PC-9 (cell line): ENCODE data around the gene MPC1L. TPM values are rescaled to one million over a fixed set of nuclear protein-coding genes. Genes with fewer than 3 reads are reported as not detected.
A peak's percentile ranks its signal among the peaks of the same experiment; 100 is the strongest.

Experiments used
- BruUV-seq: library from RNA; stranded (reverse); fragments of 400-500 nt; replicated peaks from 2 replicates; lab custom pipeline; 2021; lab: Mats Ljungman, UMichigan
- CTCF ChIA-PET: fragments of 300-600 bp; sonication (Branson Sonifier 250); formaldehyde crosslinking; loops from one replicate; lab custom pipeline; 2022; ENCODE audit warnings: antibody characterized with exemption; lab: Charles Lee
- POLR2A ChIA-PET: fragments of 300-600 bp; sonication (Branson Sonifier 250); formaldehyde crosslinking; loops from one replicate; lab custom pipeline; 2022; ENCODE audit warnings: antibody characterized with exemption; ENCODE audit not compliant: unreplicated experiment; lab: Charles Lee
- DNase-seq, 2 experiments: peaks; one replicate each; pipeline versions ENCODE4 v3.0.0 to v3.0.0-alpha.2; 2015 to 2022; ENCODE audit warnings: mixed read lengths in 1 of 2
- H2AFZ ChIP-seq: fragments of 200-600 bp; sonication (generic); 2 replicates; pipeline ENCODE4 v1.8.1; 2017; ENCODE audit warnings: antibody characterized with exemption
- H3F3A ChIP-seq: fragments of 200-600 bp; sonication (generic); 2 replicates; pipeline ENCODE4 v1.8.1; 2017; ENCODE audit warnings: antibody characterized with exemption, mild to moderate bottlenecking, low read depth; ENCODE audit not compliant: insufficient read depth
- H3K27ac ChIP-seq: fragments of 200-600 bp; sonication (generic); 2 replicates; pipeline ENCODE4 v1.6.1; 2016; ENCODE audit warnings: mixed run types
- H3K27me3 ChIP-seq: fragments of 200-600 bp; sonication (generic); 2 replicates; pipeline ENCODE4 v1.6.1; 2016; ENCODE audit warnings: low read depth, mixed run types; ENCODE audit not compliant: insufficient read depth
- H3K36me3 ChIP-seq: fragments of 200-600 bp; sonication (generic); 2 replicates; pipeline ENCODE4 v1.6.1; 2016; ENCODE audit warnings: low read depth, mixed run types
- H3K4me1 ChIP-seq: fragments of 200-600 bp; sonication (generic); replicated peaks from 2 replicates; pipeline ENCODE4 v1.6.1; 2016; ENCODE audit warnings: mixed run types; ENCODE audit not compliant: insufficient read depth
- H3K4me2 ChIP-seq: fragments of 200-600 bp; sonication (generic); 2 replicates; pipeline ENCODE4 v1.6.1; 2017; ENCODE audit warnings: mixed run types
- H3K4me3 ChIP-seq: fragments of 200-600 bp; sonication (generic); 2 replicates; pipeline ENCODE4 v1.6.1; 2016; ENCODE audit warnings: mixed run types
- H3K79me2 ChIP-seq: fragments of 200-600 bp; sonication (generic); 2 replicates; pipeline ENCODE4 v1.6.1; 2017; ENCODE audit warnings: low read depth, mixed run types
- H3K9me2 ChIP-seq: fragments of 200-600 bp; sonication (generic); 2 replicates; pipeline ENCODE4 v1.8.1; 2017; ENCODE audit warnings: mild to moderate bottlenecking; ENCODE audit not compliant: insufficient read depth
- H3K9me3 ChIP-seq: fragments of 200-600 bp; sonication (generic); 2 replicates; pipeline ENCODE4 v1.8.1; 2016; ENCODE audit warnings: low read depth; ENCODE audit not compliant: insufficient read depth
- H4K20me1 ChIP-seq: fragments of 200-600 bp; sonication (generic); 2 replicates; pipeline ENCODE4 v1.8.1; 2017; ENCODE audit not compliant: insufficient read depth
- EZH2 ChIP-seq: fragments of 200-600 bp; sonication (generic); IDR thresholded peaks from 2 replicates; pipeline ENCODE4 v1.8.0; 2017; ENCODE audit warnings: antibody characterized with exemption, low read depth
- intact Hi-C: fragments of 100-400 bp; cut with micrococcal nuclease; formaldehyde crosslinking; loops from one replicate; pipeline ENCODE4 v1.10.0; 2022; ENCODE audit not compliant: unreplicated experiment
- total RNA-seq: library from RNA; stranded (reverse); gene quantifications from 2 replicates; pipeline ENCODE4 v1.2.3, GENCODE V29; 2021
- TF ChIP-seq, protein P1 (sequence below): fragments of 200-600 bp; sonication (generic); conservative IDR thresholded peaks from 2 replicates; pipeline ENCODE4 v1.6.1; 2017; ENCODE audit warnings: mixed run types, antibody characterized with exemption, mild to moderate bottlenecking, moderate library complexity

The MPC1L gene
- total RNA-seq, 1 experiment from 2014 or later = not detected

DNA sequence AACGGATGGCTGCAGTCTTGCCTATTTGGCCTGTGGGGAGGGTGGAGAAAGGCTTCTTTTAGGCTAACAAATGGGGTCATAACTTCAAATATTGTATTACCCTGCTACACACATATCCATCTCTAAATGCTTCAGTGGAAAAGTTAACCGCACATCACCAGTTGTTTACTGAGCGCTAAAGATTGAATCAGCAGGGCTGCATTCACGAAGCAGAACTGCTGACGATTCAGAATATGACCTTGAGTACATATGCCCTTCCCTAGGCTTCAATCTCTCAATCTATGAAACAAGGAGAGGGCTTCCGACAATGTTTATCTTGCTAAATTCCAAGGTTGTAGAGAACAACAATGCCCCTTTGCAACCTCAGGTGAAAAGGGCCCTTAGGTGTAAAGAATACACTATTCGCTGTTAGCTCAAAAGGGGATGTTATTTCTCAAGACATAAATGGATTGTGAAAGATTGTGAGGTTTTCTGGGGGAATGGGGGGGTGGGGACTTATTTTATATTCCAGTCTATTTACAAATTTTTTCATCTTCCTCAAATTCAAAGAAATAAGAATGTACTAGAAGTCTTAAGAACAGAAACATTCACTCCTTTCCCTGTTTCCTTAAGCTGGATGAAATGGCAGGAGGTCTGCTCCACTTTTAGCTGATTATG, 45.1 kb upstream of the MPC1L start:
- no peak for TF ChIP-seq EZH2
- TF ChIP-seq, protein P1, sequence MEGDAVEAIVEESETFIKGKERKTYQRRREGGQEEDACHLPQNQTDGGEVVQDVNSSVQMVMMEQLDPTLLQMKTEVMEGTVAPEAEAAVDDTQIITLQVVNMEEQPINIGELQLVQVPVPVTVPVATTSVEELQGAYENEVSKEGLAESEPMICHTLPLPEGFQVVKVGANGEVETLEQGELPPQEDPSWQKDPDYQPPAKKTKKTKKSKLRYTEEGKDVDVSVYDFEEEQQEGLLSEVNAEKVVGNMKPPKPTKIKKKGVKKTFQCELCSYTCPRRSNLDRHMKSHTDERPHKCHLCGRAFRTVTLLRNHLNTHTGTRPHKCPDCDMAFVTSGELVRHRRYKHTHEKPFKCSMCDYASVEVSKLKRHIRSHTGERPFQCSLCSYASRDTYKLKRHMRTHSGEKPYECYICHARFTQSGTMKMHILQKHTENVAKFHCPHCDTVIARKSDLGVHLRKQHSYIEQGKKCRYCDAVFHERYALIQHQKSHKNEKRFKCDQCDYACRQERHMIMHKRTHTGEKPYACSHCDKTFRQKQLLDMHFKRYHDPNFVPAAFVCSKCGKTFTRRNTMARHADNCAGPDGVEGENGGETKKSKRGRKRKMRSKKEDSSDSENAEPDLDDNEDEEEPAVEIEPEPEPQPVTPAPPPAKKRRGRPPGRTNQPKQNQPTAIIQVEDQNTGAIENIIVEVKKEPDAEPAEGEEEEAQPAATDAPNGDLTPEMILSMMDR = no peak
- Histone ChIP-seq H3K27me3 (no peaks in the 10 kb centered on the region), H3K4me2 (no peak overlapping the region), H3K9me2 (no peaks in the 10 kb centered on the region), H3K27ac (no peak overlapping the region), H3K36me3 (no peaks in the 10 kb centered on the region), H3K79me2 (0 out of 2 replicates have a peak, but pooled peaks cover 6% of the 10 kb centered on the region), H3K4me1 (no peaks in the 10 kb centered on the region), H2AFZ (no peak overlapping the region), H3K4me3 (no peak overlapping the region), H4K20me1 (no peaks in the 10 kb centered on the region), H3K9me3 (no peaks in the 10 kb centered on the region), H3F3A (no peaks in the 10 kb centered on the region)
- intact Hi-C loops = no loop called here
- no TSS peak for BruUV-seq
- ChIA-PET CTCF (no interaction called here), POLR2A (no interaction called here)
- no peak for DNase-seq

DNA sequence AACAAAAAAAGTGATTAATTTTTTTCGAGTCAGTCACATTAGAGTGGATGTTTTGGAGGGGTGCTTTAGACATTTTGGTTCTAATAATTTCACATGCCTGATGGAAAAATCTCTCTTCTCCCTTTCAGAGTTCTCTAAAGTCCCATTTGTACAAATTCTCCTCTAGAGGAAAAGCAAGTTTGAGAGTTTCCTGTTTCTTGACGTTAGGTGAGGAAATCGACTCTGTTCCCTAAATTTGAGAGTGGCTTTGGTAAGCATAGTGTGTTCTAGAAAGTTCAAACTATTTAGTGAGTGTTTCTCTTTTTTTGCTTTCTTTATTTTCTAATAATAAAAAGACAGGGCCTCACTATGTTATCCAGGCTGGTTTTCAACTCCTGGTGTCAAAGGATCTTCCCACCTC, 44.1 kb upstream of the MPC1L start:
- CTCF ChIA-PET = no interaction called here
- BruUV-seq = no TSS peak
- intact Hi-C loops = no loop called here

DNA sequence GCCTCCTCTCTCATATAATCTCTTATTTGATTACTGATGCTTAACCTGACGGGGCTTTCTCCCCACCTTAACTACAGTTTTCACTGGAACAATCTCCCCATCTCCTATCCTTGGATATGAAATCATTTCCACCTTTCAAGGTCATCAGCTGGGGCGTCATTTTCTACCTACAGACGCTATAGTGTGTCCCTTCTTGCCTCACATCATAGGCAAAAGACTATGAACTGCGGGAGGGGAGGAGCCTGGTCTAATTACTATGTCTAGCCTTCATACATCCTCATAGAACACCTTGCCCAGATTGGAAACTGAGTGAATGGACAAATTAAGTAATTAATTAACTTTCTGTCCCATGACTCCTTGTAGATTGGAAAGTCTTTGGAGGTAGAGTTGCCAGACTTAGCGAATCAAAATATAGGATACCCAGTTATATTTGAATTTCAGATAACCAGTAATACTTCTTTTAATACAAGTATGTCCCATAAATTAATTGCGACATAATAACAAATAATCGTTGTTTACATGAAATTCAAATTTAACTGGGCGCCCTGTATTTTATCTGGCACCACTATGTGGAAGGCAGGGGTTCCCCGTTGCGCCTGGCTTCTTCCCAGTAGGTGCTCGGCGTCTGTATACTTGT, 43.2 kb upstream of the MPC1L start:
- Histone ChIP-seq H3K9me2 (no peaks in the 10 kb centered on the region), H2AFZ (peak overlapping the region; percentile 66), H3K4me1 (no peaks in the 10 kb centered on the region), H3K79me2 (0 out of 2 replicates have a peak, but pooled peaks cover 6% of the 10 kb centered on the region), H3F3A (no peaks in the 10 kb centered on the region), H3K27me3 (no peaks in the 10 kb centered on the region), H3K4me3 (peak overlapping the region; percentile 57; the same call in 1 of the 2 replicates), H4K20me1 (no peaks in the 10 kb centered on the region), H3K36me3 (no peaks in the 10 kb centered on the region), H3K9me3 (no peaks in the 10 kb centered on the region), H3K27ac (no peak overlapping the region), H3K4me2 (peak overlapping the region; percentile 69)
- no peak for TF ChIP-seq EZH2
- TF ChIP-seq, protein P1 = no peak
- POLR2A ChIA-PET = no interaction called here
- BruUV-seq = no TSS peak
- CTCF ChIA-PET = no interaction called here
- DNase-seq = no peak
- intact Hi-C loops = no loop called here

More for the DNA sequence above, 44.1 kb upstream of the MPC1L start:
- H3K4me1 ChIP-seq = no peaks in the 10 kb centered on the region
- no peaks in the 10 kb centered on the region for H3K27me3 ChIP-seq
- no peaks in the 10 kb centered on the region for H3F3A ChIP-seq
- no peak overlapping the region for H3K27ac ChIP-seq
- no peak overlapping the region for H3K4me3 ChIP-seq
- TF ChIP-seq, protein P1 = no peak
- TF ChIP-seq EZH2 = no peak
- H3K9me3 ChIP-seq = no peaks in the 10 kb centered on the region
- no peaks in the 10 kb centered on the region for H4K20me1 ChIP-seq
- H3K79me2 ChIP-seq = 0 out of 2 replicates have a peak, but pooled peaks cover 6% of the 10 kb centered on the region
- no peak overlapping the region for H2AFZ ChIP-seq
- no peaks in the 10 kb centered on the region for H3K9me2 ChIP-seq
- no peak overlapping the region for H3K4me2 ChIP-seq
- no peaks in the 10 kb centered on the region for H3K36me3 ChIP-seq
- no peak for DNase-seq
- POLR2A ChIA-PET = no interaction called here
